SIG-M5 treated with dmso at 0.1 percent for 504 hours (cell line): ENCODE data around the gene MARCHF10.

Experiments used
- DNase-seq: peaks from one replicate; lab custom pipeline; 2025; ENCODE audit not compliant: unreplicated experiment; lab: John Stamatoyannopoulos, UW

MARCHF10 gene

GRCh38 chr17:62664336-62665120 is 143.6 kb downstream of the MARCHF10 start:
- DNase-seq: no peak

GRCh38 chr17:62663304-62663703 is 144.8 kb downstream of the MARCHF10 start:
- DNase-seq: no peak

- DNase-seq: peak; percentile 27
Measured at GRCh38 chr17:62662855-62663254, 145.3 kb downstream of the MARCHF10 start.

- DNase-seq: no peak
Measured at GRCh38 chr17:62661337-62661736, 146.8 kb downstream of the MARCHF10 start.

GRCh38 chr17:62660629-62661118 is 147.4 kb downstream of the MARCHF10 start:
- DNase-seq: no peak

- DNase-seq: no peak
Measured at GRCh38 chr17:62658136-62658920, 149.8 kb downstream of the MARCHF10 start.

- no peak for DNase-seq
Measured at GRCh38 chr17:62657690-62658089, 150.4 kb downstream of the MARCHF10 start.

GRCh38 chr17:62657145-62657665 is 150.9 kb downstream of the MARCHF10 start:
- DNase-seq: no peak

- DNase-seq: no peak
Measured at GRCh38 chr17:62656446-62656845, 151.7 kb downstream of the MARCHF10 start.

- DNase-seq: no peak
Measured at GRCh38 chr17:62655656-62656055, 152.5 kb downstream of the MARCHF10 start.

- no peak for DNase-seq
Measured at GRCh38 chr17:62653826-62654761, 154.0 kb downstream of the MARCHF10 start.

- DNase-seq: peak; percentile 61
Measured at GRCh38 chr17:62653002-62653825, 154.9 kb downstream of the MARCHF10 start.

- peak; percentile 55 for DNase-seq
Measured at GRCh38 chr17:62652251-62653001, 155.7 kb downstream of the MARCHF10 start.
